ENCODE measurements around the gene UFM1. TPM values are rescaled to one million over a fixed set of nuclear protein-coding genes. Genes with fewer than 3 reads are reported as not detected.

Gene UFM1
- polyA plus RNA-seq, 1 donor from 2014 or later, result 158 TPM

- Histone ChIP-seq H4K20me1 (ENCODE audit: insufficient read depth) (no peaks in the 10 kb centered on the region), H3K79me2 (replicated peaks; ENCODE audit: insufficient read depth, low read length) (no peaks in the 10 kb centered on the region), H3K27ac (ENCODE audit: low read length) (no peak overlapping the region), H3K9me2 (ENCODE audit: insufficient read depth, low read length) (no peaks in the 10 kb centered on the region), H3K9ac (ENCODE audit: low read length) (no peak overlapping the region), H3K27me3 (ENCODE audit: insufficient read depth, low read depth, low read length) (no peaks in the 10 kb centered on the region), H3F3A (ENCODE audit: insufficient read depth, low read length, poor library complexity, severe bottlenecking) (no peaks in the 10 kb centered on the region), H3K9me3 (ENCODE audit: low read length) (no peaks in the 10 kb centered on the region), H2AFZ (ENCODE audit: low read depth, low read length) (no peak overlapping the region), H3K36me3 (ENCODE audit: insufficient read depth, low read length) (no peaks in the 10 kb centered on the region), H3K4me3 (ENCODE audit: low read length) (no peak overlapping the region), H3K4me2 (ENCODE audit: low read length) (no peak overlapping the region)
- TF ChIP-seq, protein P1, sequence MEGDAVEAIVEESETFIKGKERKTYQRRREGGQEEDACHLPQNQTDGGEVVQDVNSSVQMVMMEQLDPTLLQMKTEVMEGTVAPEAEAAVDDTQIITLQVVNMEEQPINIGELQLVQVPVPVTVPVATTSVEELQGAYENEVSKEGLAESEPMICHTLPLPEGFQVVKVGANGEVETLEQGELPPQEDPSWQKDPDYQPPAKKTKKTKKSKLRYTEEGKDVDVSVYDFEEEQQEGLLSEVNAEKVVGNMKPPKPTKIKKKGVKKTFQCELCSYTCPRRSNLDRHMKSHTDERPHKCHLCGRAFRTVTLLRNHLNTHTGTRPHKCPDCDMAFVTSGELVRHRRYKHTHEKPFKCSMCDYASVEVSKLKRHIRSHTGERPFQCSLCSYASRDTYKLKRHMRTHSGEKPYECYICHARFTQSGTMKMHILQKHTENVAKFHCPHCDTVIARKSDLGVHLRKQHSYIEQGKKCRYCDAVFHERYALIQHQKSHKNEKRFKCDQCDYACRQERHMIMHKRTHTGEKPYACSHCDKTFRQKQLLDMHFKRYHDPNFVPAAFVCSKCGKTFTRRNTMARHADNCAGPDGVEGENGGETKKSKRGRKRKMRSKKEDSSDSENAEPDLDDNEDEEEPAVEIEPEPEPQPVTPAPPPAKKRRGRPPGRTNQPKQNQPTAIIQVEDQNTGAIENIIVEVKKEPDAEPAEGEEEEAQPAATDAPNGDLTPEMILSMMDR (IDR thresholded peaks at IDR 0.05; ENCODE audit: poor library complexity, severe bottlenecking), result no peak
- TF ChIP-seq, protein P2, sequence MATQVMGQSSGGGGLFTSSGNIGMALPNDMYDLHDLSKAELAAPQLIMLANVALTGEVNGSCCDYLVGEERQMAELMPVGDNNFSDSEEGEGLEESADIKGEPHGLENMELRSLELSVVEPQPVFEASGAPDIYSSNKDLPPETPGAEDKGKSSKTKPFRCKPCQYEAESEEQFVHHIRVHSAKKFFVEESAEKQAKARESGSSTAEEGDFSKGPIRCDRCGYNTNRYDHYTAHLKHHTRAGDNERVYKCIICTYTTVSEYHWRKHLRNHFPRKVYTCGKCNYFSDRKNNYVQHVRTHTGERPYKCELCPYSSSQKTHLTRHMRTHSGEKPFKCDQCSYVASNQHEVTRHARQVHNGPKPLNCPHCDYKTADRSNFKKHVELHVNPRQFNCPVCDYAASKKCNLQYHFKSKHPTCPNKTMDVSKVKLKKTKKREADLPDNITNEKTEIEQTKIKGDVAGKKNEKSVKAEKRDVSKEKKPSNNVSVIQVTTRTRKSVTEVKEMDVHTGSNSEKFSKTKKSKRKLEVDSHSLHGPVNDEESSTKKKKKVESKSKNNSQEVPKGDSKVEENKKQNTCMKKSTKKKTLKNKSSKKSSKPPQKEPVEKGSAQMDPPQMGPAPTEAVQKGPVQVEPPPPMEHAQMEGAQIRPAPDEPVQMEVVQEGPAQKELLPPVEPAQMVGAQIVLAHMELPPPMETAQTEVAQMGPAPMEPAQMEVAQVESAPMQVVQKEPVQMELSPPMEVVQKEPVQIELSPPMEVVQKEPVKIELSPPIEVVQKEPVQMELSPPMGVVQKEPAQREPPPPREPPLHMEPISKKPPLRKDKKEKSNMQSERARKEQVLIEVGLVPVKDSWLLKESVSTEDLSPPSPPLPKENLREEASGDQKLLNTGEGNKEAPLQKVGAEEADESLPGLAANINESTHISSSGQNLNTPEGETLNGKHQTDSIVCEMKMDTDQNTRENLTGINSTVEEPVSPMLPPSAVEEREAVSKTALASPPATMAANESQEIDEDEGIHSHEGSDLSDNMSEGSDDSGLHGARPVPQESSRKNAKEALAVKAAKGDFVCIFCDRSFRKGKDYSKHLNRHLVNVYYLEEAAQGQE (IDR thresholded peaks at IDR 0.05; ENCODE audit: borderline replicate concordance), result no peak
- TF ChIP-seq MXI1 (conservative IDR thresholded peaks at IDR 0.05; ENCODE audit: poor library complexity, severe bottlenecking), result no peak
- no peak for TF ChIP-seq RAD21 (conservative IDR thresholded peaks at IDR 0.05)
These were observed 21.0 kb upstream of the UFM1 start for GRCh38 chr13:38328699-38329098.

GRCh38 chr13:38334845-38335244 lies 14.8 kb upstream of the UFM1 start:
- Histone ChIP-seq H3K36me3 (ENCODE audit: insufficient read depth, low read length) (no peaks in the 10 kb centered on the region), H4K20me1 (ENCODE audit: insufficient read depth) (no peaks in the 10 kb centered on the region), H3K27ac (ENCODE audit: low read length) (no peak overlapping the region), H3K4me3 (ENCODE audit: low read length) (no peak overlapping the region), H3K4me2 (ENCODE audit: low read length) (no peak overlapping the region), H2AFZ (ENCODE audit: low read depth, low read length) (no peak overlapping the region), H3K27me3 (ENCODE audit: insufficient read depth, low read depth, low read length) (no peaks in the 10 kb centered on the region), H3K9ac (ENCODE audit: low read length) (no peak overlapping the region), H3K9me2 (ENCODE audit: insufficient read depth, low read length) (no peaks in the 10 kb centered on the region), H3F3A (ENCODE audit: insufficient read depth, low read length, poor library complexity, severe bottlenecking) (no peaks in the 10 kb centered on the region), H3K79me2 (replicated peaks; ENCODE audit: insufficient read depth, low read length) (no peaks in the 10 kb centered on the region), H3K9me3 (ENCODE audit: low read length) (no peaks in the 10 kb centered on the region)
- no peak for TF ChIP-seq RAD21 (conservative IDR thresholded peaks at IDR 0.05)
- TF ChIP-seq MXI1 (conservative IDR thresholded peaks at IDR 0.05; ENCODE audit: poor library complexity, severe bottlenecking), result no peak

- H2AFZ ChIP-seq (ENCODE audit: low read depth, low read length), result no peak overlapping the region
- H3K27me3 ChIP-seq (ENCODE audit: insufficient read depth, low read depth, low read length), result no peaks in the 10 kb centered on the region
- H3F3A ChIP-seq (ENCODE audit: insufficient read depth, low read length, poor library complexity, severe bottlenecking), result no peaks in the 10 kb centered on the region
- no peaks in the 10 kb centered on the region for H4K20me1 ChIP-seq (ENCODE audit: insufficient read depth)
- no peak for TF ChIP-seq EZH2 (IDR thresholded peaks at IDR 0.05; ENCODE audit: borderline replicate concordance, insufficient read depth, low read length, poor library complexity, severe bottlenecking)
- no peak for TF ChIP-seq SMC3 (conservative IDR thresholded peaks at IDR 0.05; ENCODE audit: poor library complexity)
- no peak for TF ChIP-seq POLR2AphosphoS5 (IDR thresholded peaks at IDR 0.05)
- TF ChIP-seq, protein P1 (IDR thresholded peaks at IDR 0.05; ENCODE audit: poor library complexity, severe bottlenecking), result no peak
- TF ChIP-seq TAF1 (IDR thresholded peaks at IDR 0.05; ENCODE audit: low read depth), result no peak
- no peak for TF ChIP-seq RAD21 (conservative IDR thresholded peaks at IDR 0.05)
- no peak for TF ChIP-seq EP300 (conservative IDR thresholded peaks at IDR 0.05; ENCODE audit: poor library complexity, severe bottlenecking)
- TF ChIP-seq, protein P2 (IDR thresholded peaks at IDR 0.05; ENCODE audit: borderline replicate concordance), result no peak
- TF ChIP-seq MXI1 (conservative IDR thresholded peaks at IDR 0.05; ENCODE audit: poor library complexity, severe bottlenecking), result no peak
- no peaks in the 10 kb centered on the region for H3K9me3 ChIP-seq (ENCODE audit: low read length)
- no peak overlapping the region for H3K9ac ChIP-seq (ENCODE audit: low read length)
- no peaks in the 10 kb centered on the region for H3K9me2 ChIP-seq (ENCODE audit: insufficient read depth, low read length)
- no peaks in the 10 kb centered on the region for H3K36me3 ChIP-seq (ENCODE audit: insufficient read depth, low read length)
- H3K4me3 ChIP-seq (ENCODE audit: low read length), result no peak overlapping the region
- H3K79me2 ChIP-seq (replicated peaks; ENCODE audit: insufficient read depth, low read length), result no peaks in the 10 kb centered on the region
- H3K4me2 ChIP-seq (ENCODE audit: low read length), result no peak overlapping the region
- no peak overlapping the region for H3K27ac ChIP-seq (ENCODE audit: low read length)
These were observed 11.6 kb upstream of the UFM1 start for GRCh38 chr13:38338089-38338488.
